Cerebellar cortex (tissue), 1 donor: ENCODE measurements around the gene TAF11.
"Not testable (repeated sequence)": the region's sequence is repeated elsewhere in the genome, so short reads cannot be mapped to it uniquely, and the experiment has no call there.

Experiments used
- DNase-seq: peaks from one replicate; pipeline ENCODE4 v3.0.0-alpha.2; 2015; ENCODE audit warnings: low spot score

The TAF11 gene

DNA sequence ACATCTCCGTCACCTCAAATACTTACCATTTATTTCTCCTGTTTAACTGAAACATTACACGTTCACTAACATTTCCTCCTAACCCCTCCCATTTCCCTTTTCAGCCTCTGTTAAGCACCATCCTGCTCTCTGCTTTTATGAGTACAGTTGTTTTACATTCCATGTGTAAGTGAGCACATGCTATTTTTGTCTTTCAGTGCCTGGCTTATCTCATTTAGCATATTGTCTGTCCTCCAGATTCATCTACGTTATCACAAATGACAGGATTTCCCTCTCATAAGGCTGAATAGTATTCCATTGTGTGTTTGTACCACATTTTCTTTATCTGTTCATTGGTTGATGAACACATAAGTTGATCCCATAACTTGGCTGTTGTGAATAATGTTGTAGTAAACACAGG, 22.7 kb downstream of the TAF11 start:
- no peak for DNase-seq

DNA sequence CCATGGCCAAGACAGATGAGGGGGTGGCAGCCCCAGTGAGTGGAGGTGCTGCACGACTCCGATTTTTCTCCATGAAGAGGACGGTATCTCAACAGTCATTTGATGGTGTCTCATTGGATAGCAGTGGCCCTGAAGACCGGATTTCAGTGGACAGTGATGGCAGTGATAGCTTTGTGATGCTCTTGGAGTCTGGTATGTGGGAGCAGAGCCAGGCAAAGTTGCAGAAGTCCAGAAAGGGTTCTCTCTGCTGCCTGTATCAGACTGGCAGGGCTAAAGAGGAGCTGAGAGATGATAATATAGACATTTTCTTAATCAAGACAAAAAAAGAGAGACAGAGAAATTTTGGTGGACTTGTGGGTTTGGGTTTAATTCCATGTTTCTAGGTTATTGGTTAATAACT, 23.8 kb downstream of the TAF11 start:
- DNase-seq, result no peak

DNA sequence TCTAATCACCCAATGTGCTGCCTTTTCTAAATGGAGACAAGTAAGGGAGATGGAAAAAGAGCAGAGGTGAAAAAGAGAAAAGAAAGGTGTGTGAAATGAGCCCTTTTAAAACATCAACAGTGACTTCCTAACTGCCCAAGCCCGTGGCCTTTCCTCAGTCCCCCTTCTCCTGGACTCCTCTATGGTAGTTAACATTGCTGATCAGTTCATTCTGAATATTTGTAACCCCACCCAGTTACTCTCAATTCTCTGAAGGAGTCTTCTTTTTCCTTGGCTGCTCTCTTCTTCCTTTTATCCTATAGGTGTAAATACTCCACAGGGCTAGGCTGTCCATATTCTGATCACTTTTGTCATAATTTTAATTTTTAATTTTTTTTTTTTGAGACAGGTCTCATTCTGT, 27.1 kb downstream of the TAF11 start:
- DNase-seq, result no peak

DNA sequence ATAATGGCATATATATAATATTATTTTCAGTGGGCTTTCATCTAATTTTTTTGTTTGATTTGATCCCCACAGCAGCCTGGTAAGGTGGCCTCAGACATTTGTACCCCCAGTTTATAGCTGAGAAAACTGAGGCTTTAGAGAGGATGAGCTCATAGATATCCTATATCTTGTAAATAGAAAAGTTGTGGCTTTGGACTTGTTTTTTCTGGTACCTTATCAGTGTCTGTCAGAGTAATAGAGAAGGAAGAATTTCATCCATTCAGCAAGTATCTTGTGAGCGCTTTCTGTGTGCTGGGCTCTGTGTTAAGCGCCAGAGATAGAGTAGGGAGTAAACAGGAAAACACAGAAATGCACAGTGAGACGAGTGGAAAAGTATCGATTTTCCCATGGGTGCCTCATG, 27.9 kb downstream of the TAF11 start:
- no peak for DNase-seq

DNA sequence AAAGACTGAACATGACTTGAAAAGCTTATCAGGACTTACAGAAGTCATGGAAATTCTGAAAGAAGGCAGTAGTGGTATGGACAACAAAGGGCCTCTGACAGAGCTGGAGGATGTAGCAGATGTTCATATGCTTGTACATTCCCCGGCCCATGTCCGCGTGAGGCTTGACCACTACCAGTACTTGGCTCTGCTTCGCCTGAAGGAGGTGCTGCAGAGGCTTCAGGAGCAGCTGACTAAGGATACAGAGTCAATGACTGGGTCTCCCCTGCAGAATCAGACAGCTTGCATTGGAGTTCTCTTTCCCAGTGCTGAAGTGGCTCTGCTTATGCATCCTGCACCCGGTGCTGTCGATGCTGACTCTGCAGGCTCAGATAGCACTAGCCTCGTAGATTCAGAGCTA, 29.2 kb downstream of the TAF11 start:
- no peak for DNase-seq

DNA sequence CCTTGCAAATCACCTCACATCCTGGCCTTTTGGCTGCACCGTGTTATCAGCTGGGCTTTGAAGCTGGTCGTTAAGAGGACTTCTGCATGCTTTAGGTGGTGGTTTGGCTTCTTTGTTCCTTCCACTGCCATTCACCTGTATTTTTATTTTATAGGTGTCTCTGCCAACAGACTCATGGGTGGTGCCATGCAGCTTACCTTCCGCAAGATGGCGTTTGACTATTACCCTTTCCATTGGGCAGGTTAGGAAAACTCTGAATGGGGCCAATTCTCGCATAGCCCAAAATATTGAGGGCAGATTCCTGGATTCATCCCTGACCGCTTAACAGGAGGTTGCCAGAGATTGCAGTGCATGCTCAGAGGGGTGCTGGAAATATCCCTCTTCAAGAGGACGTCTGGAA, 32.4 kb downstream of the TAF11 start:
- DNase-seq, result no peak

DNA sequence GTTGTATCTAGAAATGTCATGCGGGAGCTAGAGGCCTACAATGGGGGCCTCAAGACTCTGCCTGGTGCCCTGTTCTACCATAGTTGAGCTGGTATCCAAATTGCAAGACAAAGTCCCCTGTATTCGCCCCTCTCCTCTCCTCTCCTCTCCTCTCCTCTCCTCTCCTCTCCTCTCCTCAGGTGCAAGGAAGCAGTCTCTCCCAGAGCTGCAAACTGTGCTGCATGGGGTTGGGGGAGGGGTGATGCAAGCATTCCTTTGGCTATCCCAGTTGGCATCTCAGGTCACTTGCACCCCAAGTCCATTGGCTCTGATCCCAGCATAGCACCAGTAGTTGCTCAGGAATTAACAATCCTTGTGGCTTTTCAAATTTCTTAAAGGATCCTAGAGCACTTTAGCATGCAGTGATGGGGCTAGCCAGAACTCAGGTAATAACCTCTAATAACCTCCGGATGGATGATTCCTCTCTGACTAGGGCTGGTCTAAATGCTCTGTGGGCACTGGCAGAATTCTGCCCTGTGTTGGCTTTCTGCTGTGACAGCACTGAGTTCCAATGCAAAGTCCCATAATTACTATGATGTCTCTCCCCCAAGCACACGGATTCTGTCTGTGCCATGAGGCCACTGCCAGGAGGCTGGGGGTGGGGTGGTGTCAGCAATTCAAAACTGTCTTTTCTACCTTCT, 35.3 kb downstream of the TAF11 start:
- DNase-seq, result no peak

DNA sequence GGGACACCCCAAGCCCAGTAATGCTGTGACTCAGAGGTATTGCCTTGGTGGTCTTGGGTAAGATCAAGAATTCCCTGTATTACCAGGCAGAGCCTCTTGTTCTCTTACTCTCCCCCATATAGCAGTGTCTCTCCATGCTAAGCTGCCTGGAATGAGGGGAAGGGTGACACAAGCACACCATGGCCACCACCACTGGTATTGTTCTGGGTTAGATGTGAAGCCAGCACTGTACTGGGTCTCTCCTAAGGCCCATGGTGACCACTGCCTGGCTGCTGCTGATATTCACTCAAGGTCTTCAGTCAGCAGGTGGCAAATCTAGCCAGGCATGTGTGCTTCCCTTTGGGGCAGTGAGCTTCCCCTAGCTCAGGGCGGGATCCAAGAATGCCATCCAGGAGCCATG, 36.5 kb downstream of the TAF11 start:
- DNase-seq, result no peak

DNA sequence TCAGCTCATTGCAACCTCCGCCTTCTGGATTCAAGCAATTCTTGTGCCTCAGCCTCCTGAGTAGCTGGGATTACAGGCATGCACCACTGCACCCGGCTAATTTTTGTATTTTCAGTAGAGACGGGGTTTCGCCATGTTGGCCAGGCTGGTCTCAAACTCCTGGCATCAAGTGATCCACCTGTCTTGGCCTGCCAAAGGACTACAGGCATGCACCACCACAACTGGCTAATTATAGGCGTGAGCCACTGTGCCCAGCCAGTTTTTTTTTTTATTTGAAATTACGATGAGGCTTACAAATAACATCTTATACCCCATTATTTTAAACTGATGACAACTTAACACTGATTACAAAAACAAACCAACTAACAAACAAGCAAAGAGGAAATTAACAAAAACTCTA, 38.8 kb downstream of the TAF11 start:
- DNase-seq, result not testable (repeated sequence)

- no peak for DNase-seq
These were observed 48.0 kb downstream of the TAF11 start for GRCh38 chr6:34839666-34840352.

DNA sequence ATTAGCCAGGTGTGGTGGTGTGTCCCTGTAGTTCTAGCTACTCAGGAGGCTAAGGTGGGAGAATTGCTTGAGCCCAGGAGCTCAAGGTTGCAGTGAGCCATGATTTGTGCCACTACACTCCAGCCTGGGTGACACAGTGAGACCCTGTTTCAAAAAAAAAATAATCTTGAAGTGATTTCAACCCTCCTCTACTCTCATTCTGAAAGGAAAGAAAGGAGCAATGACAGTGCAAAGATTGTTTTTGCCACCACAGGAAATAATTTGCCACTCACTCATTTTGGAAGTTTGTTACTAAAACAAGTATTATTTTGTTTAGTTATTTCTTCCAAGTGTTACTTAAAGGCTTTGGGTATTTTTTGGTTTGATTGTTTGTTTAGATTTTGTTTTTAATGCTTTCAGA, 50.3 kb downstream of the TAF11 start:
- no peak for DNase-seq

GRCh38 chr6:34836451-34836850, 51.4 kb downstream of the TAF11 start:
- no peak for DNase-seq

- DNase-seq, result no peak
These were observed 51.8 kb downstream of the TAF11 start for GRCh38 chr6:34836008-34836407.

DNA sequence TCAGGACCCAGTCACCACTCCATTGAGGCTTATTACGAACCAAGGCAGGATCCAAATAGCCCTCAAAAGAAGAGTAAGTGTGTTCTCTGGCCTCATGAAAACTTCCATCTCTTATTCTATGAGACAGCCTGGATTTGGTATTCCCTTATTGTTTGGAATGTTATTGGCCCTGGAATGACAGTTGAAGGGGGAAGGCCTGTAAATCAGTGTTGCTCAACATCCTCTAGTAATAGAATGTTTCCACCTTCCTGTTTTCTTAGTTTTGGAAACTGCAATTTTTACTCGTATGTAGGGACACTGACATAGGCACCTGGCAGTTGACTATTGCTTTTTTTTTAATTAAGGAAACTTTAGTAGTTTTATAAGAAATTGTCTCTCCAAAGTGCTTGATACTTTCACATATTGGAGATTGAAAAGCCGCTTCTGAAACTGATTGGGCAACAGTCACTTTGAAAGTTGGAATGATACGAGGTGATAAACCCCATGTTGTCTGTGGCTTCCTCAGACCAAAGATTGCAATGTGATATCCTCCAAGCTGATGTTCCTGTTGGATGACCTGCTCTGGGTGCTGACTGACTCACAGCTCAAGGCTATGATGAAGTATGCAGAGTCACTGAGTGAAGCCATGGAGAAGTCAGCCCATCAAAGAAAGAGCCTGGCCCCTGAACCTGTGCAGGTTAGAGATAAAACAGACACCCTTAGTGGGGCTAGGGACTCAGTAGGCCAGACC, 52.9 kb downstream of the TAF11 start:
- DNase-seq, result no peak

GRCh38 chr6:34832942-34833341, 54.9 kb downstream of the TAF11 start:
- DNase-seq, result no peak

- DNase-seq, result no peak
These were observed 58.7 kb downstream of the TAF11 start for GRCh38 chr6:34829137-34829536.
